Neural cell (in vitro differentiated cells): Measurements from ENCODE around the gene HOXC12. TPM values are rescaled to one million over a fixed set of nuclear protein-coding genes. Genes with fewer than 3 reads are reported as not detected.

Experiments used
- H2AFZ ChIP-seq: fragments of 200-600, 300-800 bp; sonication (generic), shearing (Covaris generic); 2 replicates; pipeline ENCODE4 v1.6.0; 2014; ENCODE audit warnings: low read depth, mild to moderate bottlenecking, antibody characterized with exemption, low read length, moderate library complexity
- H3F3A ChIP-seq: fragments of 200-600 bp; shearing (Covaris generic); 2 replicates; pipeline ENCODE4 v1.6.1; 2016; ENCODE audit warnings: mild to moderate bottlenecking, moderate library complexity, mixed read lengths, antibody characterized with exemption, low read length; ENCODE audit not compliant: insufficient read depth, poor library complexity, severe bottlenecking
- H3K27ac ChIP-seq: fragments of 200-600, 300-800 bp; sonication (generic), shearing (Covaris generic); 2 replicates; pipeline ENCODE4 v1.5.1; 2014; ENCODE audit warnings: mild to moderate bottlenecking, low read length, moderate library complexity
- H3K27me3 ChIP-seq: fragments of 300-800, 200-600 bp; sonication (generic), shearing (Covaris generic); 2 replicates; pipeline ENCODE4 v1.6.0; 2014; ENCODE audit warnings: mild to moderate bottlenecking, low read depth, low read length, moderate library complexity; ENCODE audit not compliant: insufficient read depth
- H3K36me3 ChIP-seq: fragments of 300-800, 200-600 bp; sonication (generic), shearing (Covaris generic); 2 replicates; pipeline ENCODE4 v1.5.1; 2014; ENCODE audit warnings: mild to moderate bottlenecking, antibody characterized with exemption, low read length, moderate library complexity; ENCODE audit not compliant: insufficient read depth
- H3K4me2 ChIP-seq: fragments of 300-800, 200-600 bp; sonication (generic), shearing (Covaris generic); 2 replicates; pipeline ENCODE4 v1.6.0; 2014; ENCODE audit warnings: mild to moderate bottlenecking, low read length
- H3K4me3 ChIP-seq: fragments of 300-800, 200-600 bp; sonication (generic), shearing (Covaris generic); 2 replicates; pipeline ENCODE4 v1.5.1; 2014; ENCODE audit warnings: mild to moderate bottlenecking, low read length, moderate library complexity
- H3K79me2 ChIP-seq: fragments of 200-600 bp; shearing (Covaris generic); replicated peaks from 2 replicates; pipeline ENCODE4 v1.6.0; 2014; ENCODE audit warnings: mild to moderate bottlenecking, low read length, moderate library complexity; ENCODE audit not compliant: insufficient read depth
- H3K9ac ChIP-seq: fragments of 300-800, 200-600 bp; sonication (generic), shearing (Covaris generic); 2 replicates; pipeline ENCODE4 v1.6.1; 2016; ENCODE audit warnings: mild to moderate bottlenecking, low read length, mixed read lengths
- H3K9me2 ChIP-seq: fragments of 200-600 bp; shearing (Covaris generic); 2 replicates; pipeline ENCODE4 v1.6.1; 2016; ENCODE audit warnings: mild to moderate bottlenecking, low read length, mixed read lengths; ENCODE audit not compliant: insufficient read depth
- H3K9me3 ChIP-seq: fragments of 200-600, 300-800 bp; sonication (generic), shearing (Covaris generic); 2 replicates; pipeline ENCODE4 v1.6.1; 2016; ENCODE audit warnings: mild to moderate bottlenecking, mixed run types, low read length, moderate library complexity, mixed read lengths
- H4K20me1 ChIP-seq: fragments of 200-600 bp; shearing (Covaris generic); 2 replicates; pipeline ENCODE4 v1.6.1; 2016; ENCODE audit warnings: mild to moderate bottlenecking, mixed run types; ENCODE audit not compliant: insufficient read depth
- CTCF ChIP-seq: fragments of 450-650 bp; IDR thresholded peaks from 2 replicates; pipeline ENCODE4 v1.5.1; 2014; ENCODE audit warnings: antibody characterized with exemption, mild to moderate bottlenecking, moderate library complexity; ENCODE audit not compliant: poor library complexity, severe bottlenecking
- EP300 ChIP-seq: fragments of 450-650 bp; conservative IDR thresholded peaks from 2 replicates; pipeline ENCODE4 v1.6.1; 2014; ENCODE audit warnings: antibody characterized with exemption, mild to moderate bottlenecking, moderate library complexity; ENCODE audit not compliant: poor library complexity, severe bottlenecking
- EZH2 ChIP-seq: fragments of 200-600, 300-800 bp; shearing (Covaris generic), sonication (generic); IDR thresholded peaks from 2 replicates; pipeline ENCODE4 v1.6.1; 2014; ENCODE audit warnings: antibody characterized with exemption, low read length, borderline replicate concordance, mild to moderate bottlenecking; ENCODE audit not compliant: insufficient read depth, poor library complexity, severe bottlenecking
- MXI1 ChIP-seq: fragments of 450-650 bp; conservative IDR thresholded peaks from 2 replicates; pipeline ENCODE4 v1.6.1; 2014; ENCODE audit warnings: antibody characterized with exemption, mild to moderate bottlenecking; ENCODE audit not compliant: poor library complexity, severe bottlenecking
- POLR2AphosphoS5 ChIP-seq: IDR thresholded peaks from 2 replicates; pipeline ENCODE4 v1.6.1; 2012
- RAD21 ChIP-seq: fragments of 450-650 bp; conservative IDR thresholded peaks from 2 replicates; pipeline ENCODE4 v1.6.1; 2014; ENCODE audit warnings: antibody characterized with exemption, mild to moderate bottlenecking, moderate library complexity
- REST ChIP-seq: IDR thresholded peaks from 2 replicates; pipeline ENCODE4 v1.6.1; 2012; ENCODE audit warnings: borderline replicate concordance
- SMC3 ChIP-seq: fragments of 450-650 bp; conservative IDR thresholded peaks from 2 replicates; pipeline ENCODE4 v1.6.1; 2014; ENCODE audit warnings: antibody characterized with exemption, mild to moderate bottlenecking, moderate library complexity; ENCODE audit not compliant: poor library complexity
- TAF1 ChIP-seq: IDR thresholded peaks from 2 replicates; pipeline ENCODE4 v1.6.1; 2012; ENCODE audit warnings: low read depth
- polyA plus RNA-seq: library from polyadenylated mRNA; depleted of rRNA; stranded (reverse); fragments of >200 nt; gene quantifications from 2 replicates; pipeline ENCODE4 v1.2.3, GENCODE V29; 2014

HOXC12 gene
- polyA plus RNA-seq, 1 donor from 2014 or later: not detected

GRCh38 chr12:53950437-53950773 is 4.3 kb upstream of the HOXC12 start:
- no peaks in the 10 kb centered on the region for H3F3A ChIP-seq
- H3K79me2 ChIP-seq: no peaks in the 10 kb centered on the region
- no peaks in the 10 kb centered on the region for H3K36me3 ChIP-seq
- H3K27ac ChIP-seq: no peak overlapping the region
- no peak overlapping the region for H3K4me2 ChIP-seq
- no peaks in the 10 kb centered on the region for H3K9me2 ChIP-seq
- no peak overlapping the region for H3K4me3 ChIP-seq
- no peak for TF ChIP-seq EP300
- TF ChIP-seq TAF1: no peak
- TF ChIP-seq SMC3: no peak
- H3K9ac ChIP-seq: no peak overlapping the region
- no peak overlapping the region for H2AFZ ChIP-seq
- H4K20me1 ChIP-seq: no peaks in the 10 kb centered on the region
- no peaks in the 10 kb centered on the region for H3K9me3 ChIP-seq
- peaks cover 100% of the 10 kb centered on the region for H3K27me3 ChIP-seq

GRCh38 chr12:53950789-53951576 is 3.7 kb upstream of the HOXC12 start:
- TF ChIP-seq MXI1 (no peak), EZH2 (peak; percentile 79), SMC3 (no peak)
- Histone ChIP-seq H3K79me2 (no peaks in the 10 kb centered on the region), H3K4me3 (no peak overlapping the region), H3K27ac (no peak overlapping the region), H3K9me2 (no peaks in the 10 kb centered on the region), H3K9me3 (no peaks in the 10 kb centered on the region), H3K4me2 (no peak overlapping the region), H4K20me1 (no peaks in the 10 kb centered on the region), H3K36me3 (no peaks in the 10 kb centered on the region), H3K27me3 (peaks cover 100% of the 10 kb centered on the region), H3K9ac (no peak overlapping the region), H2AFZ (no peak overlapping the region), H3F3A (no peaks in the 10 kb centered on the region)

- H3K27me3 ChIP-seq: peaks cover 100% of the 10 kb centered on the region
- no peaks in the 10 kb centered on the region for H4K20me1 ChIP-seq
- no peaks in the 10 kb centered on the region for H3F3A ChIP-seq
- H3K27ac ChIP-seq: no peak overlapping the region
- no peaks in the 10 kb centered on the region for H3K36me3 ChIP-seq
- H3K79me2 ChIP-seq: no peaks in the 10 kb centered on the region
- H3K9me2 ChIP-seq: no peaks in the 10 kb centered on the region
- H3K4me2 ChIP-seq: no peak overlapping the region
- H2AFZ ChIP-seq: no peak overlapping the region
- no peak overlapping the region for H3K4me3 ChIP-seq
- H3K9me3 ChIP-seq: no peaks in the 10 kb centered on the region
- no peak overlapping the region for H3K9ac ChIP-seq
- no peak for TF ChIP-seq CTCF
- TF ChIP-seq TAF1: no peak
- TF ChIP-seq RAD21: no peak
- no peak for TF ChIP-seq MXI1
- TF ChIP-seq SMC3: no peak
- TF ChIP-seq EP300: no peak
- TF ChIP-seq POLR2AphosphoS5: no peak
- TF ChIP-seq REST: no peak
- no peak for TF ChIP-seq EZH2
Observed at GRCh38 chr12:53951577-53952334, 2.9 kb upstream of the HOXC12 start.
